Fibroblast of mammary gland (primary cell): ENCODE data around the gene FANK1.
"Not testable (repeated sequence)": the region's sequence is repeated elsewhere in the genome, so short reads cannot be mapped to it uniquely, and the experiment has no call there.

Experiments
- DNase-seq: peaks from one replicate; pipeline ENCODE4 v3.0.0-alpha.2; 2010; ENCODE audit warnings: low read depth
- H3K4me3 ChIP-seq: 2 replicates; pipeline ENCODE4 v1.5.1; 2011; ENCODE audit warnings: low read depth, mild to moderate bottlenecking, low read length, moderate library complexity; ENCODE audit not compliant: control insufficient read depth
- CTCF ChIP-seq: conservative IDR thresholded peaks from 2 replicates; pipeline ENCODE4 v1.5.1; 2011; ENCODE audit warnings: low read depth, low read length, inconsistent platforms; ENCODE audit not compliant: control insufficient read depth, insufficient read depth

The FANK1 gene

GRCh38 chr10:125897317-125897716 lies 953 bp downstream of the FANK1 start:
- not testable (repeated sequence) for H3K4me3 ChIP-seq, DNase-seq

- DNase-seq, H3K4me3 ChIP-seq: not testable (repeated sequence)
Measured at GRCh38 chr10:125900963-125901362, 4.6 kb downstream of the FANK1 start.

- peak; percentile 28 for DNase-seq
- not testable (repeated sequence) for H3K4me3 ChIP-seq
Measured at GRCh38 chr10:125903135-125903640, 6.8 kb downstream of the FANK1 start.

- DNase-seq, H3K4me3 ChIP-seq: not testable (repeated sequence)
Measured at GRCh38 chr10:125905069-125905994, 9.0 kb downstream of the FANK1 start.

- not testable (repeated sequence) for DNase-seq, H3K4me3 ChIP-seq
Measured at GRCh38 chr10:125907598-125907997, 11.2 kb downstream of the FANK1 start.

GRCh38 chr10:125908813-125909212 lies 12.4 kb downstream of the FANK1 start:
- not testable (repeated sequence) for DNase-seq

GRCh38 chr10:125909491-125909890 lies 13.1 kb downstream of the FANK1 start:
- DNase-seq = not testable (repeated sequence)

More at GRCh38 chr10:125908813-125909212, 12.4 kb downstream of the FANK1 start:
- not testable (repeated sequence) for H3K4me3 ChIP-seq

GRCh38 chr10:125911145-125911544 lies 14.8 kb downstream of the FANK1 start:
- no peak for TF ChIP-seq CTCF
- no peak for DNase-seq
- H3K4me3 ChIP-seq = no peak overlapping the region

More at GRCh38 chr10:125909491-125909890, 13.1 kb downstream of the FANK1 start:
- not testable (repeated sequence) for H3K4me3 ChIP-seq

GRCh38 chr10:125911990-125912389 lies 15.6 kb downstream of the FANK1 start:
- no peak for DNase-seq
- no peak overlapping the region for H3K4me3 ChIP-seq
- TF ChIP-seq CTCF = no peak

GRCh38 chr10:125913277-125913676 lies 16.9 kb downstream of the FANK1 start:
- H3K4me3 ChIP-seq, DNase-seq: not testable (repeated sequence)

- TF ChIP-seq CTCF = no peak
- H3K4me3 ChIP-seq = no peak overlapping the region
- DNase-seq = no peak
Measured at GRCh38 chr10:125916977-125917376, 20.6 kb downstream of the FANK1 start.

GRCh38 chr10:125917704-125918361 lies 21.5 kb downstream of the FANK1 start:
- DNase-seq, H3K4me3 ChIP-seq: not testable (repeated sequence)

GRCh38 chr10:125921643-125922306 lies 25.4 kb downstream of the FANK1 start:
- DNase-seq, H3K4me3 ChIP-seq: not testable (repeated sequence)
